Measurements from ENCODE around the gene SFXN3.

- TF ChIP-seq POLR2A (IDR thresholded peaks at IDR 0.05): no peak
- TF ChIP-seq CTCF (IDR thresholded peaks at IDR 0.05): no peak
- TF ChIP-seq POLR2AphosphoS5 (IDR thresholded peaks at IDR 0.05): no peak
Measured at GRCh38 chr10:101008823-101009423, 22.1 kb upstream of the SFXN3 start.

All from upper lobe of left lung (tissue), 4 donors.